ENCODE results near the gene PABPN1L. TPM values are rescaled to one million over a fixed set of nuclear protein-coding genes. Genes with fewer than 3 reads are reported as not detected.

PABPN1L gene
- total and polyA plus RNA-seq, 2 donors from 2014 or later, result not detected

DNA sequence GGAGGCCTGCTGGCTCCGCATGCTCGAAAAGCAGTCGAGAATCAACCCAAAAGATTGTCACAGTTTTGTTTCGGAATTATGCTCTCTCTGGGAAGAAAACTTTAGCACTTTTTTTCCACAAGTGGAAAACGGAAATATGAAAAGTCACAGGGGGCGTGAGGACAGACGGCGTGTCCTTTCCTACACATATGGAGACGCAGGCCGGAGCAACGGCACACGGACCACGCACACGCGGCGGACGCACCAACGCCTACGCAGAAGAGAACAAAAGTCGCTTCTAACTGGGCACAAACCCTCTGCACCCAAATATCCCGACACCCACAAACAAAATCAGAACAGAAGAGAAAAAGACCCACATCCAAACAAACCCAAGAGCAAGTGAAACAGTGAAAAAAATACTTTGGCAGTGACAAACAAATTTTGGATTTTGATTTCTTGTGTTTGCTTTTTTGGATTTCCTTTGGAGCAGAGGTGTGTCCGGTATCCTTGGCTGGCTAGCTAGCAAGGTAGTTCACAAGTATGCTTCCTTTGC, 9.3 kb upstream of the PABPN1L start:
- FAIRE-seq, result no peak
- DNase-seq, result no peak
- Histone ChIP-seq H3K36me3 (ENCODE audit: control insufficient read depth in 2 of 3, insufficient read depth in 3 of 3, low read length in 3 of 3) (no peaks in the 10 kb centered on the region), H3K4me1 (ENCODE audit: control insufficient read depth in 2 of 3, insufficient read depth in 2 of 3, low read depth in 1 of 3, low read length in 3 of 3) (peaks cover 0 to 2% (median 0%) of the 10 kb centered on the region in 3 donors), H3K27me3 (ENCODE audit: control insufficient read depth, insufficient read depth, low read length) (no peaks in the 10 kb centered on the region), H3K9me3 (ENCODE audit: control insufficient read depth in 2 of 3, insufficient read depth in 1 of 3, low read length in 3 of 3) (no peaks in the 10 kb centered on the region), H3K4me3 (ENCODE audit: low read length in 3 of 3) (no peak overlapping the region), H3K27ac (ENCODE audit: low read depth in 2 of 2, low read length in 2 of 2) (no peak overlapping the region), H3K9ac (ENCODE audit: low read length in 3 of 3) (no peak overlapping the region)
- intact Hi-C loops (cut with DNase I), result no loop called here
- TF ChIP-seq, protein P1, sequence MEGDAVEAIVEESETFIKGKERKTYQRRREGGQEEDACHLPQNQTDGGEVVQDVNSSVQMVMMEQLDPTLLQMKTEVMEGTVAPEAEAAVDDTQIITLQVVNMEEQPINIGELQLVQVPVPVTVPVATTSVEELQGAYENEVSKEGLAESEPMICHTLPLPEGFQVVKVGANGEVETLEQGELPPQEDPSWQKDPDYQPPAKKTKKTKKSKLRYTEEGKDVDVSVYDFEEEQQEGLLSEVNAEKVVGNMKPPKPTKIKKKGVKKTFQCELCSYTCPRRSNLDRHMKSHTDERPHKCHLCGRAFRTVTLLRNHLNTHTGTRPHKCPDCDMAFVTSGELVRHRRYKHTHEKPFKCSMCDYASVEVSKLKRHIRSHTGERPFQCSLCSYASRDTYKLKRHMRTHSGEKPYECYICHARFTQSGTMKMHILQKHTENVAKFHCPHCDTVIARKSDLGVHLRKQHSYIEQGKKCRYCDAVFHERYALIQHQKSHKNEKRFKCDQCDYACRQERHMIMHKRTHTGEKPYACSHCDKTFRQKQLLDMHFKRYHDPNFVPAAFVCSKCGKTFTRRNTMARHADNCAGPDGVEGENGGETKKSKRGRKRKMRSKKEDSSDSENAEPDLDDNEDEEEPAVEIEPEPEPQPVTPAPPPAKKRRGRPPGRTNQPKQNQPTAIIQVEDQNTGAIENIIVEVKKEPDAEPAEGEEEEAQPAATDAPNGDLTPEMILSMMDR (IDR thresholded peaks at IDR 0.05; ENCODE audit: borderline replicate concordance, extremely low read depth, insufficient read depth), result no peak

DNA sequence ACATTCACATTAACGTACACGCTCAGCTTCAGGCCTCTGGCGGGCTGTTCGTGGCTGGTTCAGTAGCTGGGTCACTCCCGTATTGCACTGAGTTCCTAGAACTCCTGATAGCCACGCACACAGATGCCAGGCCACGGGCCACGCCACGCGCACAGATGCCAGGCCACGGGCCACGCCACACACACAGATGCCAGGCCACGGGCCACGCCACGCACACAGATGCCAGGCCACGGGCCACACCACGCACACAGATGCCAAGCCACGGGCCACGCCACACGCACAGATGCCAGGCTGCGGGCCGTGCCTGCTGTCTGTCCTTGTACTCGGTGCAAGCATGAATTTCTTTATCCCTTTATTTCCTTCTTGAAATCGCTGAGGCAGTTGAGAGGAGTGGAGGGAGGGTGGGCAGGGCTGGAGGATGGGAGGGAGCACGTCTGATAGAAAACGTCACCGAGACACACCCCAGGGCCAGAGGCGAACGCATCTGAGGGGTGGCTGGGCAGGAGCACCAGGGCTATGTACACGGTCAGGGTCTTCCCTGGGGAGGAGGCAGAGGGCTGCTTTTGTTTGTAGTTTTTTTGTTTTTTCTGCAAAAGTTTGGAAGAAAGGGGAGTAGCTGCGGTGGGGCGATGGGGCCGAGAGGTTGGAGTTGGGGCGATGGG, 8.6 kb upstream of the PABPN1L start:
- no peak overlapping the region for H3K4me3 ChIP-seq (ENCODE audit: low read length in 3 of 3)
- no peaks in the 10 kb centered on the region for H3K27me3 ChIP-seq (ENCODE audit: control insufficient read depth, insufficient read depth, low read length)
- no peaks in the 10 kb centered on the region for H3K9me3 ChIP-seq (ENCODE audit: control insufficient read depth in 2 of 3, insufficient read depth in 1 of 3, low read length in 3 of 3)
- H3K9ac ChIP-seq (ENCODE audit: low read length in 3 of 3), result no peak overlapping the region
- H3K36me3 ChIP-seq (ENCODE audit: control insufficient read depth in 2 of 3, insufficient read depth in 3 of 3, low read length in 3 of 3), result no peaks in the 10 kb centered on the region
- H3K4me1 ChIP-seq (ENCODE audit: control insufficient read depth in 2 of 3, insufficient read depth in 2 of 3, low read depth in 1 of 3, low read length in 3 of 3), result no peaks in the 10 kb centered on the region
- FAIRE-seq (no peak), DNase-seq (no peak)
- TF ChIP-seq, protein P1 (IDR thresholded peaks at IDR 0.05; ENCODE audit: borderline replicate concordance, extremely low read depth, insufficient read depth), result no peak
- no peak overlapping the region for H3K27ac ChIP-seq (ENCODE audit: low read depth in 2 of 2, low read length in 2 of 2)
- intact Hi-C loops (cut with DNase I), result no loop called here

DNA sequence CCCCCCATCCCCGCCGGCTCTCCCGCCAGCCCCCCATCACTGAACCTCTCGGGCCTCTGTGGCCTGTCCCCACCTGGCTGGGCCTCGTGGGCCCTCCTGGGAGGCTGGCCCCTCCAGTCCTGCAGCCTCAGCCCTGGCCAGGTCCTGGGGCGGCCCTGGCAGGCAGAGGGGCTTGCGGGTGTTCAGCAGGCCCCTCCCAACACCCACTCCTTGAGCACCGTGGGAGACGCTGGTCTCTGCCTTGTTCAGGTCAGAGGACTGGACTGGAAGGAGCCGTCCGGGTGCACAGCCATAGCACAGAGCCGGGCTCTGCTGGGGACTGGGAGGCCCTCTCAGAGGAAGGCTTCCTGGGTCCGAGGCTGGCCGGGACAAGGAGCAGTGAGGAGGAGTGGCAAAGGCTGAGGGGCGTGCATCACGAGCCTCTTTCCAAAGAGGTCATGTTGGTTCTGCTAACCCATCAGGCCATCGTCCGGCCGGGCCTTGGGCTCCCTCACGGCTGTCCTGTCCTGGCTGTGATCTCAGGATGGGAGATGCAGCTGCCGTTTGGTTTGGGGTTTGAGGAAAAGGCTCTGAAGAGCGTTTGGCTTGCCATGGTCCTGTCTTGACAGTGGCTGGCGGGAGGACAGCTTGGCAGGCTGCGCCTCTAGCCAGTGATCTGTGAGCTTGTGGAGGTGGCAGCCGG, 6.3 kb upstream of the PABPN1L start:
- no peaks in the 10 kb centered on the region for H3K27me3 ChIP-seq (ENCODE audit: control insufficient read depth, insufficient read depth, low read length)
- no peaks in the 10 kb centered on the region for H3K9me3 ChIP-seq (ENCODE audit: control insufficient read depth in 2 of 3, insufficient read depth in 1 of 3, low read length in 3 of 3)
- H3K4me1 ChIP-seq (ENCODE audit: control insufficient read depth in 2 of 3, insufficient read depth in 2 of 3, low read depth in 1 of 3, low read length in 3 of 3), result no peaks in the 10 kb centered on the region
- H3K27ac ChIP-seq (ENCODE audit: low read depth in 2 of 2, low read length in 2 of 2), result no peak overlapping the region
- H3K4me3 ChIP-seq (ENCODE audit: low read length in 3 of 3), result no peak overlapping the region
- H3K36me3 ChIP-seq (ENCODE audit: control insufficient read depth in 2 of 3, insufficient read depth in 3 of 3, low read length in 3 of 3), result no peaks in the 10 kb centered on the region
- TF ChIP-seq, protein P1 (IDR thresholded peaks at IDR 0.05; ENCODE audit: borderline replicate concordance, extremely low read depth, insufficient read depth), result no peak
- intact Hi-C loops (cut with DNase I), result no loop called here
- FAIRE-seq (no peak), DNase-seq (no peak)
- H3K9ac ChIP-seq (ENCODE audit: low read length in 3 of 3), result no peak overlapping the region
